HG03066 (cell line): ENCODE results near the gene CCL23.
"Not testable (repeated sequence)": the region's sequence is repeated elsewhere in the genome, so short reads cannot be mapped to it uniquely, and the experiment has no call there.

Experiments used
- ATAC-seq: cut with Tn5 transposase; IDR thresholded peaks from one replicate; pipeline ENCODE4 v1.9.1; 2021; ENCODE audit warnings: low read depth; ENCODE audit not compliant: unreplicated experiment

The CCL23 gene, protein sequence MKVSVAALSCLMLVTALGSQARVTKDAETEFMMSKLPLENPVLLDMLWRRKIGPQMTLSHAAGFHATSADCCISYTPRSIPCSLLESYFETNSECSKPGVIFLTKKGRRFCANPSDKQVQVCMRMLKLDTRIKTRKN

DNA sequence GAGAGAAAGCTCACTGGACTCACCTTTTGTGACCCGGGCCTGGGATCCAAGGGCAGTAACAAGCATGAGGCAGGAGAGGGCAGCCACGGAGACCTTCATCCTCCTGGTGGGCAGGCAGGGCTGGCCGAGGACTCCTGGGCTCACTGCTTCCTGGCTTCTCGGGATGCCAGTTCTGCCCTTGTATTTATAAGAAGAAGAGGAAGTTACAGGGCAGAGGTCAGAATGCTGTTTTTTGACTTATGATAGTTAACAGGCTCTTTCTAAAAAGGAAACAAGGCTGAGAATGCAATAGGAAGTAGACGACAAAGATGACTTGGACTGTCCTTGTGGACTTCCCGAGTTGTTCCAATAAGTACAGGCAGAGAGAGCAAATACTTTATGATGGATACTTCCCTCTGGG, at the start of gene CCL23:
Gene CCL23, minus strand, starts transcription at position 174 of the 400 bp plus-strand sequence. Its CDS starts 75 bp downstream, at position 99.
- no peak for ATAC-seq

GRCh38 chr17:36066365-36066985, 48.7 kb upstream of the CCL23 start:
- no peak for ATAC-seq

- ATAC-seq = no peak
Observed at GRCh38 chr17:36063786-36064541, 46.2 kb upstream of the CCL23 start, which contains the start of gene CCL18. CCL18 (plus strand) TSS chr17:36064272; CDS start chr17:36064343, 71 bp downstream.

DNA sequence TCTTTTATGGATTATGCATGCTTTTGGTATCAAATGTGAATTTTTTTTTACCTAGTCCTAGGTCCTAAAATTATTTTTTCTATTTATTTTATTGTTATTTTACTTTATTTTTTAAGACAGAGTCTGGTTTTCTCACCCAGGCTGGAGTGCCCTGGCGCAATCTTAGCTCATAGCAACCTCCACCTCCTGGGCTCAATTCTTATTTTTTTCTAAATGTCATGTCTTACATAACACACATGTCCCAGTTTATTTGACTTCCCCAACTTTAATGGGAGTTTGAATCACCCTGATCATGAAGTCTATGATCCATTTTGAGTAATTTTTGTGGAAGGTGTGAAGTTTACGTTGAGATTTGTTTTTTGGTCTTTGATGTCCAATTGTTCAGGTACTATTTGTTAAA, 43.0 kb upstream of the CCL23 start:
- ATAC-seq = no peak

DNA sequence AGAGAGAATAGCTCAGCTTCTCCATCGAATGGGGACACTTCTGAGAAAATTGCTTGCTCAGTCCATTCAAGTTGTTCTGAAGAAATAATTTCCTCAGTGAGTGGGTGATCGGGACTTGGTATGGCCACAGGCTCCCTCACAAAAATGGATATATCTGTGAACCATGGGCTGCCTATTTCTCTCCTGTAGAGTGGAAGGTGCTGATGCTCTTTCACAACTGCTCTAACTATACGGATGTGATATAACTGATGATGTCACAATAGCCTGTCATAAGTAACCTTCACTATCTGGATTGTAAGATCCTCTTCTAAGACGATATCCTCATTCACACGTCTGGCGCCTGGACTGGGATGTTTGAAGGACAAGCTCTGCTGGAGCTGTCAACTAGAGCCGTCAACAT, 41.6 kb upstream of the CCL23 start:
- ATAC-seq = no peak

- no peak for ATAC-seq
Observed at GRCh38 chr17:36057911-36058310, 40.1 kb upstream of the CCL23 start.

- no peak for ATAC-seq
Observed at GRCh38 chr17:36055921-36056520, 38.2 kb upstream of the CCL23 start.

- ATAC-seq = no peak
Observed at GRCh38 chr17:36055171-36055570, 37.4 kb upstream of the CCL23 start.

- no peak for ATAC-seq
Observed at GRCh38 chr17:36049643-36050042, 31.9 kb upstream of the CCL23 start.

- ATAC-seq = no peak
Observed at GRCh38 chr17:36048066-36048465, 30.3 kb upstream of the CCL23 start.

GRCh38 chr17:36036235-36036634, 18.5 kb upstream of the CCL23 start:
- no peak for ATAC-seq

- ATAC-seq = no peak
Observed at GRCh38 chr17:36034127-36034526, 16.4 kb upstream of the CCL23 start.

DNA sequence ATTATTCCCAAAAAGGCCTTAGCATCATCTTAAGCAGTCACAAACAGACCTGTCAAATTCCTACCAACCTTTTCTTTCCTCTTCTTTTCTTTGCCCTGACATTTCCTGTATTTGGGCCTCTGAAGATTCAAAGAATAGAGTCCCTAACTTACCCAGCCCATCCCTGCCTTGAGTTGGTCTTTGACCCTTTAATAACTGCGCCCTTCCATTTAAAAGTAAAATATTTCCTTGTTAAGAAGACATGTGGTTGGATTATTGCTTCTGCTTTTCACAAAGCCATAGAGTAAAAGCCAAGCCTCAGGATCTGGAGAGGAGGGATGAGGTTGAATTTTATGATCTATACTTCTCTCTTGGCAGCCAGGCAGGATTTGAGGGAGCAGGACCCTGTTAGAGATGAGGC, 13.2 kb upstream of the CCL23 start:
- ATAC-seq = no peak

DNA sequence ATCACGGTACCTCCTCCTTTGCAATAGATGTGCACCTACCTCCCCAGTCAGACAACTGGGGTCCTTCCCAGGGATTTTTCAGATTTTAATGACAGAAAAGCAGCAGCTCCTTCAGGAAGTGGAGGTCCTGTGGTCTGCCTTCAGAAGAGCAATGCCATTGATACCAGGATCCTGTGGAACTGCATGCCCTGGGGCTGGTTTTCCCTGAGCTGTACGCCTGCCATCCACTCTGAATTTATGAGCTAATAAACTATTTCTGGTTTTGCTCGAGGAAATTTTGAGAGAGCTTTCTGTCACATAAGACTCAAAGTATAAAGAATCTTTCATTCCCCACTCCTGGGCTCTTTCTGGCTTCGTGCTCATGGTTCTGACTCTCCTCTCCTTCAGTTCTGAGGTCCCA, 10.0 kb upstream of the CCL23 start:
- no peak for ATAC-seq

GRCh38 chr17:36024106-36024869, 6.5 kb upstream of the CCL23 start:
- ATAC-seq = no peak

DNA sequence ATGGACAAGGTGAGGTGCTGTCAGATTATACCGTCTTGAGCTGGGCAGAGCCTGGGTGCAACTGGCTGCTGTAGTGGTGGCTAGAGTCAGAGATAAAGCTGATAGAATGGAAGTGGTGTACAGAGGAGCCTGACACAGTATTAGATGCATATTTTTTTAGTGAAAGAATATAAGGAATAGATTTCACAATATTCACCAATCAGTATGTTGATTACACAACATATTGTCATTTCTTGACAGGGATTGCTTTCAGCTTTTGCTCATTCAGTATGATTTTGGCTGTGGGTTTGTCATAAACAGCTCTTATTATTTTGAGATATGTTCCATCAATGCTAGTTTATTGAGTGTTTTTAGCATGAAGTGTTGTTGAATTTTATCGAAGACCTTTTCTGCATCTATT, 1.7 kb upstream of the CCL23 start:
- no peak for ATAC-seq

GRCh38 chr17:36016555-36016954, 1.2 kb downstream of the CCL23 start:
- ATAC-seq = no peak

DNA sequence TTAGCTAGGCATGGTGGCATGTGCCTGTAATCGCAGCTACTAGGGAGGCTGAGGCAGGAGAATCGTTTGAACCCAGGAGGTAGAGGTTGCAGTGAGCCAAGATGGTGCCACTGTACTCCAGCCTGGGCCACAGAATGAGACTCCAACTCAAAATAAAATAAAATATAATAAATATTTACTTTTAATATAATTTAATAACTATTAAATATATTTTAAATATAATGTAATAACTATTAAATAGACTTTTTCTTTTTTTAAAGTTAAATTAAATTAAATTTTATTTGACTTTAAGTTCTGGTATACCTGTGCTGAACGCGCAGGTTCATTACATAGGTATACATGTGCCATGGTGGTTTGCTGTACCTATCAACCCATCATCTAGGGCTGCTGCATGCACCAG, 1.9 kb downstream of the CCL23 start:
- ATAC-seq = not testable (repeated sequence)

GRCh38 chr17:36014946-36015345, 2.8 kb downstream of the CCL23 start:
- ATAC-seq = no peak

- no peak for ATAC-seq
Observed at GRCh38 chr17:36011201-36011600, 6.6 kb downstream of the CCL23 start.
